ENCODE data around the gene CDH16. TPM values are rescaled to one million over a fixed set of nuclear protein-coding genes. Genes with fewer than 3 reads are reported as not detected.

The CDH16 gene
- total and polyA plus RNA-seq, 2 of the 13 experiments (the other 11 are each of a cell fraction or from before 2014, with no cell fraction given) = 2.7 to 3.9 TPM

- TF ChIP-seq ZNF558 (CRISPR knock-in tag; IDR thresholded peaks at IDR 0.05; ENCODE audit: borderline replicate concordance) = 0 out of 2 replicates have a peak, but pooled peaks have one; percentile 30
- peak; percentile 98 for TF ChIP-seq SRY (CRISPR knock-in tag; IDR thresholded peaks at IDR 0.05)
- no peak for TF ChIP-seq MAFK (conservative IDR thresholded peaks at IDR 0.05 in 1 of 2, IDR thresholded peaks at IDR 0.05 in 1 of 2; ENCODE audit: low read length in 2 of 2)
- peak; percentile 100 for TF ChIP-seq ZNF687 (CRISPR knock-in tag; IDR thresholded peaks at IDR 0.05)
- TF ChIP-seq ZNF580 (CRISPR knock-in tag; IDR thresholded peaks at IDR 0.05; ENCODE audit: borderline replicate concordance, low read depth) = peak; percentile 92; the same call in 1 of the 2 replicates
- TF ChIP-seq ZNF251 (CRISPR knock-in tag; IDR thresholded peaks at IDR 0.05) = peak; percentile 88; the same call in 1 of the 2 replicates
- TF ChIP-seq CENPT (CRISPR knock-in tag; IDR thresholded peaks at IDR 0.05; ENCODE audit: low read depth) = peak; percentile 24
- peak; percentile 74 for TF ChIP-seq SNAI1 (CRISPR knock-in tag; IDR thresholded peaks at IDR 0.05; ENCODE audit: borderline replicate concordance)
- TF ChIP-seq THAP11 (CRISPR knock-in tag; IDR thresholded peaks at IDR 0.05) = peak; percentile 73
- peak; percentile 98 for TF ChIP-seq MXD4 (CRISPR knock-in tag; IDR thresholded peaks at IDR 0.05)
- peak; percentile 68 for TF ChIP-seq NR2C2 (CRISPR knock-in tag; IDR thresholded peaks at IDR 0.05; ENCODE audit: borderline replicate concordance)
- peak; percentile 90; the same call in 1 of the 2 replicates for TF ChIP-seq AKNA (CRISPR knock-in tag; IDR thresholded peaks at IDR 0.05; ENCODE audit: borderline replicate concordance)
- TF ChIP-seq ZMYM3 (CRISPR knock-in tag; IDR thresholded peaks at IDR 0.05) = 0 out of 2 replicates have a peak, but pooled peaks have one; percentile 20
- TF ChIP-seq RELA (CRISPR knock-in tag; IDR thresholded peaks at IDR 0.05) = no peak
- peak; percentile 99 for TF ChIP-seq PATZ1 (CRISPR knock-in tag; IDR thresholded peaks at IDR 0.05)
- TF ChIP-seq ZNF510 (CRISPR knock-in tag; IDR thresholded peaks at IDR 0.05; ENCODE audit: low read depth) = peak; percentile 94; the same call in 1 of the 2 replicates
- TF ChIP-seq HOXA5 (CRISPR knock-in tag; IDR thresholded peaks at IDR 0.05) = peak; percentile 93
Measured at GRCh38 chr16:66880288-66881013, 38.2 kb downstream of the CDH16 start, which contains the start of gene PDP2 (continued).

All from HepG2 (cell line).